ENCODE measurements around the gene NCOA4. TPM values are rescaled to one million over a fixed set of nuclear protein-coding genes. Genes with fewer than 3 reads are reported as not detected.
"Not testable (repeated sequence)": the region's sequence is repeated elsewhere in the genome, so short reads cannot be mapped to it uniquely, and the experiment has no call there.

NCOA4 gene
- total RNA-seq, 1 donor from 2014 or later, result 191 TPM

DNA sequence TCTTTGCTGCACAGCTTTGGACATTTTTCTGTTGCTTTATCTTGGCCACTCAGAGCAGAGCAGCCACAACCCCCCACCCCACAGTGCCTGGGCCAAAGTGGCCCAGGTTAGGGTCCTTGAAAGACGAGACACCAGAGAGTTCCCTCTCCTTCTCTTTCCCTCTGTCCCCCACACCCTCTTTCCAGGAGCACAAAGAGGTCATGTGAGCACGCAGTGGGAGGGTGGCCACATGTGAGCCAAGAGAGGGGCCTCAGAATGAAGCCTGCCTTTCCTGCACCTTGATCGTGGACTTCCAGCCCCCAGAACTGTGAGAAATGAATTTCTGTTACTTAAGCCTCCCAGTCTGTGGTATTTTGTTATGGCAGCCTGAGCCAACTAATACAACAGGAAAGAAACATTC is 30.3 kb upstream of the NCOA4 start:
- no peak for DNase-seq (ENCODE audit: low spot score)
- Mint-ChIP-seq H3K27me3 (ENCODE audit: unreplicated experiment) (peaks cover 5% of the 10 kb centered on the region), H3K4me1 (ENCODE audit: unreplicated experiment) (peaks cover 5% of the 10 kb centered on the region), H3K9me3 (ENCODE audit: unreplicated experiment) (no peaks in the 10 kb centered on the region), H3K36me3 (ENCODE audit: low read depth, unreplicated experiment) (no peaks in the 10 kb centered on the region), H3K27ac (ENCODE audit: unreplicated experiment) (no peak overlapping the region), H3K4me3 (ENCODE audit: unreplicated experiment) (no peak overlapping the region)
- TF ChIP-seq, protein P1, sequence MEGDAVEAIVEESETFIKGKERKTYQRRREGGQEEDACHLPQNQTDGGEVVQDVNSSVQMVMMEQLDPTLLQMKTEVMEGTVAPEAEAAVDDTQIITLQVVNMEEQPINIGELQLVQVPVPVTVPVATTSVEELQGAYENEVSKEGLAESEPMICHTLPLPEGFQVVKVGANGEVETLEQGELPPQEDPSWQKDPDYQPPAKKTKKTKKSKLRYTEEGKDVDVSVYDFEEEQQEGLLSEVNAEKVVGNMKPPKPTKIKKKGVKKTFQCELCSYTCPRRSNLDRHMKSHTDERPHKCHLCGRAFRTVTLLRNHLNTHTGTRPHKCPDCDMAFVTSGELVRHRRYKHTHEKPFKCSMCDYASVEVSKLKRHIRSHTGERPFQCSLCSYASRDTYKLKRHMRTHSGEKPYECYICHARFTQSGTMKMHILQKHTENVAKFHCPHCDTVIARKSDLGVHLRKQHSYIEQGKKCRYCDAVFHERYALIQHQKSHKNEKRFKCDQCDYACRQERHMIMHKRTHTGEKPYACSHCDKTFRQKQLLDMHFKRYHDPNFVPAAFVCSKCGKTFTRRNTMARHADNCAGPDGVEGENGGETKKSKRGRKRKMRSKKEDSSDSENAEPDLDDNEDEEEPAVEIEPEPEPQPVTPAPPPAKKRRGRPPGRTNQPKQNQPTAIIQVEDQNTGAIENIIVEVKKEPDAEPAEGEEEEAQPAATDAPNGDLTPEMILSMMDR (IDR thresholded peaks at IDR 0.05; ENCODE audit: unreplicated experiment), result no peak

GRCh38 chr10:46057927-46058326 is 27.5 kb upstream of the NCOA4 start:
- H3K27me3 Mint-ChIP-seq (ENCODE audit: unreplicated experiment); H3K9me3 Mint-ChIP-seq (ENCODE audit: unreplicated experiment): not testable (repeated sequence)

DNA sequence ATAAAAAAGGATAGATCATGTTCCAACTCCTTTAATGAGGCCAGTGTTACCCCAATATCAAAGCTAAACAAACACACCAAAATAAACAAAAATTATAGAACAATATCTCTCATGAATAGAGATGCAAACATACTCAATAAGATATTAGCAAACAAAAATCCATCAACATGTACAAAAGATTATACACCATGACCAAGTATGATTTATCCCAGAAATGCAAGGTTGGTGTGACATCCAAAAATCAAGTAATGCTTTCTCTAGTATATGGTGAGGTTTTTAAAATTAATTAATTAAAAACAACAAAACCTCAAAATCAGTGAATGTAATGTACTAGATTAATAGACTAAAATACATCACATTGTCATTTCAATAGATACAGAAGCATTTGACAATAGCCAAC is 26.6 kb upstream of the NCOA4 start:
- Mint-ChIP-seq H3K4me1 (ENCODE audit: unreplicated experiment) (peaks cover 29% of the 10 kb centered on the region), H3K36me3 (ENCODE audit: low read depth, unreplicated experiment) (no peaks in the 10 kb centered on the region), H3K27me3 (ENCODE audit: unreplicated experiment) (peaks cover 7% of the 10 kb centered on the region), H3K4me3 (ENCODE audit: unreplicated experiment) (no peak overlapping the region), H3K9me3 (ENCODE audit: unreplicated experiment) (no peaks in the 10 kb centered on the region), H3K27ac (ENCODE audit: unreplicated experiment) (no peak overlapping the region)
- DNase-seq (ENCODE audit: low spot score), result no peak
- TF ChIP-seq, protein P1 (IDR thresholded peaks at IDR 0.05; ENCODE audit: unreplicated experiment), result no peak

More at GRCh38 chr10:46057927-46058326, 27.5 kb upstream of the NCOA4 start:
- peaks cover 23% of the 10 kb centered on the region for H3K4me1 Mint-ChIP-seq (ENCODE audit: unreplicated experiment)
- H3K36me3 Mint-ChIP-seq (ENCODE audit: low read depth, unreplicated experiment); H3K27ac Mint-ChIP-seq (ENCODE audit: unreplicated experiment); DNase-seq (ENCODE audit: low spot score); H3K4me3 Mint-ChIP-seq (ENCODE audit: unreplicated experiment): not testable (repeated sequence)

DNA sequence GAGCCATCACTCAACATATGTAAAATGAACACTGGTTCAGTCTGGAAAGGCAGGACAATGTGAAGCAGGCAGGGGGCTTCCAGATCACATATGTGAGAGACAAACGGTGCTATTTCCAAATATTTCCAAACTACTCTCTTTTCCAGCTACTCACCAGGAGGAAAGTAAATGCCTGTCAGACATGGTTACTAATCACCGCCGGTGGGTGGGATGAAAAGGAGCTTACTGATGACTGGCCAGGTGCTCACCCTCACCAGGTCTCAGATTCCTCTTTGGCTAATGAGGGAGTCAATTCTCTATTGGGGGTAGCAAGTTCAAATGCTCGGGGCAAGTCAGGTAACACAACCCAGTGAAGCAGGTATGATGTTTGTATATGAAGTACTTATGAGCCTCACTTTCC is 25.3 kb upstream of the NCOA4 start:
- Mint-ChIP-seq H3K27me3 (ENCODE audit: unreplicated experiment) (peaks cover 7% of the 10 kb centered on the region), H3K27ac (ENCODE audit: unreplicated experiment) (no peak overlapping the region), H3K4me1 (ENCODE audit: unreplicated experiment) (peaks cover 41% of the 10 kb centered on the region), H3K9me3 (ENCODE audit: unreplicated experiment) (no peaks in the 10 kb centered on the region), H3K4me3 (ENCODE audit: unreplicated experiment) (no peak overlapping the region), H3K36me3 (ENCODE audit: low read depth, unreplicated experiment) (no peaks in the 10 kb centered on the region)
- DNase-seq (ENCODE audit: low spot score), result no peak
- TF ChIP-seq, protein P1 (IDR thresholded peaks at IDR 0.05; ENCODE audit: unreplicated experiment), result no peak

GRCh38 chr10:46053534-46054434 is 23.4 kb upstream of the NCOA4 start:
- Mint-ChIP-seq H3K36me3 (ENCODE audit: low read depth, unreplicated experiment) (no peaks in the 10 kb centered on the region), H3K4me3 (ENCODE audit: unreplicated experiment) (peak overlapping the region; percentile 15)

More at GRCh38 chr10:46053534-46054434, 23.4 kb upstream of the NCOA4 start:
- Mint-ChIP-seq H3K9me3 (ENCODE audit: unreplicated experiment) (no peaks in the 10 kb centered on the region), H3K27ac (ENCODE audit: unreplicated experiment) (no peak overlapping the region), H3K4me1 (ENCODE audit: unreplicated experiment) (peaks cover 42% of the 10 kb centered on the region), H3K27me3 (ENCODE audit: unreplicated experiment) (peaks cover 7% of the 10 kb centered on the region)
- no peak for DNase-seq (ENCODE audit: low spot score)
- TF ChIP-seq, protein P1 (IDR thresholded peaks at IDR 0.05; ENCODE audit: unreplicated experiment), result no peak

Measured in endothelial cell (in vitro differentiated cells).